ENCODE results near the gene UBE2C. TPM values are rescaled to one million over a fixed set of nuclear protein-coding genes. Genes with fewer than 3 reads are reported as not detected.
A peak's percentile ranks its signal among the peaks of the same experiment; 100 is the strongest.

The UBE2C gene
- total and polyA plus RNA-seq, 2 donors (not counting 1 experiment from before 2014, with no cell fraction given), result 12.9 to 23.7 TPM

GRCh38 chr20:45832619-45833018, 20.2 kb downstream of the UBE2C start:
- H3K36me3 ChIP-seq (ENCODE audit: control insufficient read depth, insufficient read depth, low read length), result no peaks in the 10 kb centered on the region
- peak overlapping the region in 2 of 4 experiments; percentile 74 to 84 for H3K4me3 ChIP-seq (replicated peaks in 1 of 4; ENCODE audit: control extremely low read depth in 1 of 4, insufficient read depth in 1 of 4, low read depth in 3 of 4, low read length in 4 of 4)
- no peaks in the 10 kb centered on the region for H3K9me3 ChIP-seq (ENCODE audit: control insufficient read depth, insufficient read depth, low read depth, low read length)
- H2AFZ ChIP-seq (ENCODE audit: low read length), result no peak overlapping the region
- peak overlapping the region; percentile 95 for H3K4me2 ChIP-seq (ENCODE audit: extremely low read depth, insufficient read depth, low read length)
- no peaks in the 10 kb centered on the region for H3K27me3 ChIP-seq (ENCODE audit: control insufficient read depth, insufficient read depth, low read length)
- TF ChIP-seq, protein P1, sequence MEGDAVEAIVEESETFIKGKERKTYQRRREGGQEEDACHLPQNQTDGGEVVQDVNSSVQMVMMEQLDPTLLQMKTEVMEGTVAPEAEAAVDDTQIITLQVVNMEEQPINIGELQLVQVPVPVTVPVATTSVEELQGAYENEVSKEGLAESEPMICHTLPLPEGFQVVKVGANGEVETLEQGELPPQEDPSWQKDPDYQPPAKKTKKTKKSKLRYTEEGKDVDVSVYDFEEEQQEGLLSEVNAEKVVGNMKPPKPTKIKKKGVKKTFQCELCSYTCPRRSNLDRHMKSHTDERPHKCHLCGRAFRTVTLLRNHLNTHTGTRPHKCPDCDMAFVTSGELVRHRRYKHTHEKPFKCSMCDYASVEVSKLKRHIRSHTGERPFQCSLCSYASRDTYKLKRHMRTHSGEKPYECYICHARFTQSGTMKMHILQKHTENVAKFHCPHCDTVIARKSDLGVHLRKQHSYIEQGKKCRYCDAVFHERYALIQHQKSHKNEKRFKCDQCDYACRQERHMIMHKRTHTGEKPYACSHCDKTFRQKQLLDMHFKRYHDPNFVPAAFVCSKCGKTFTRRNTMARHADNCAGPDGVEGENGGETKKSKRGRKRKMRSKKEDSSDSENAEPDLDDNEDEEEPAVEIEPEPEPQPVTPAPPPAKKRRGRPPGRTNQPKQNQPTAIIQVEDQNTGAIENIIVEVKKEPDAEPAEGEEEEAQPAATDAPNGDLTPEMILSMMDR (conservative IDR thresholded peaks at IDR 0.05 in 1 of 2, IDR thresholded peaks at IDR 0.05 in 1 of 2; ENCODE audit: low read depth in 1 of 2, low read length in 2 of 2), result no peak
- no peak for TF ChIP-seq EZH2 (IDR thresholded peaks at IDR 0.05; ENCODE audit: low read length, missing control alignments)
- peaks cover 17% of the 10 kb centered on the region for H3K79me2 ChIP-seq (ENCODE audit: control insufficient read depth, insufficient read depth, low read length)
- H3K9ac ChIP-seq (ENCODE audit: insufficient read depth, low read length), result no peak overlapping the region
- H4K20me1 ChIP-seq (ENCODE audit: control insufficient read depth, extremely low read depth, insufficient read depth, low read length), result no peaks in the 10 kb centered on the region
- H3K27ac ChIP-seq (ENCODE audit: insufficient read depth, low read length), result peak overlapping the region; percentile 90
- H3K4me1 ChIP-seq (ENCODE audit: control insufficient read depth, extremely low read depth, insufficient read depth, low read length), result peaks cover 21% of the 10 kb centered on the region
- no peak for DNase-seq (ENCODE audit: low read depth in 2 of 2)

- Histone ChIP-seq H3K27ac (ENCODE audit: insufficient read depth, low read length) (peak within 1 kb of the TSS; percentile 90), H3K9me3 (ENCODE audit: control insufficient read depth, insufficient read depth, low read depth, low read length) (no peaks in the 10 kb centered on the region), H3K36me3 (ENCODE audit: control insufficient read depth, insufficient read depth, low read length) (no peaks in the 10 kb centered on the region), H3K9ac (ENCODE audit: insufficient read depth, low read length) (peak within 1 kb of the TSS; percentile 92), H3K27me3 (ENCODE audit: control insufficient read depth, insufficient read depth, low read length) (no peaks in the 10 kb centered on the region), H3K4me3 (replicated peaks in 1 of 4; ENCODE audit: control extremely low read depth in 1 of 4, insufficient read depth in 1 of 4, low read depth in 3 of 4, low read length in 4 of 4) (peak within 1 kb of the TSS; percentile 71 to 90 (median 79)), H3K79me2 (ENCODE audit: control insufficient read depth, insufficient read depth, low read length) (peaks cover 17% of the 10 kb centered on the region), H3K4me1 (ENCODE audit: control insufficient read depth, extremely low read depth, insufficient read depth, low read length) (peaks cover 21% of the 10 kb centered on the region), H3K4me2 (ENCODE audit: extremely low read depth, insufficient read depth, low read length) (peak within 1 kb of the TSS; percentile 95), H4K20me1 (ENCODE audit: control insufficient read depth, extremely low read depth, insufficient read depth, low read length) (no peaks in the 10 kb centered on the region), H2AFZ (ENCODE audit: low read length) (peak within 1 kb of the TSS; percentile 84)
- TF ChIP-seq, protein P1 (conservative IDR thresholded peaks at IDR 0.05 in 1 of 2, IDR thresholded peaks at IDR 0.05 in 1 of 2; ENCODE audit: low read depth in 1 of 2, low read length in 2 of 2), result no peak
- no peak for TF ChIP-seq EZH2 (IDR thresholded peaks at IDR 0.05; ENCODE audit: low read length, missing control alignments)
- DNase-seq (ENCODE audit: low read depth in 2 of 2), result peak; percentile 94 to 96
Observed at GRCh38 chr20:45833030-45833882, 20.8 kb downstream of the UBE2C start, which contains the start of gene SNX21. SNX21 (plus strand) TSS chr20:45833799; CDS start chr20:45833920, 121 bp downstream.

- H3K27ac ChIP-seq (ENCODE audit: insufficient read depth, low read length), result peak overlapping the region; percentile 90
- H3K4me3 ChIP-seq (replicated peaks in 1 of 4; ENCODE audit: control extremely low read depth in 1 of 4, insufficient read depth in 1 of 4, low read depth in 3 of 4, low read length in 4 of 4), result peak overlapping the region; percentile 71 to 90 (median 79)
- peak overlapping the region; percentile 52 for H2AFZ ChIP-seq (ENCODE audit: low read length)
- no peaks in the 10 kb centered on the region for H4K20me1 ChIP-seq (ENCODE audit: control insufficient read depth, extremely low read depth, insufficient read depth, low read length)
- H3K4me2 ChIP-seq (ENCODE audit: extremely low read depth, insufficient read depth, low read length), result peak overlapping the region; percentile 95
- no peaks in the 10 kb centered on the region for H3K9me3 ChIP-seq (ENCODE audit: control insufficient read depth, insufficient read depth, low read depth, low read length)
- TF ChIP-seq, protein P1 (conservative IDR thresholded peaks at IDR 0.05 in 1 of 2, IDR thresholded peaks at IDR 0.05 in 1 of 2; ENCODE audit: low read depth in 1 of 2, low read length in 2 of 2), result no peak
- TF ChIP-seq EZH2 (IDR thresholded peaks at IDR 0.05; ENCODE audit: low read length, missing control alignments), result no peak
- peak; percentile 67 to 73 for DNase-seq (ENCODE audit: low read depth in 2 of 2)
- H3K9ac ChIP-seq (ENCODE audit: insufficient read depth, low read length), result peak overlapping the region; percentile 92
- H3K79me2 ChIP-seq (ENCODE audit: control insufficient read depth, insufficient read depth, low read length), result peaks cover 17% of the 10 kb centered on the region
- H3K4me1 ChIP-seq (ENCODE audit: control insufficient read depth, extremely low read depth, insufficient read depth, low read length), result peaks cover 21% of the 10 kb centered on the region
- H3K36me3 ChIP-seq (ENCODE audit: control insufficient read depth, insufficient read depth, low read length), result no peaks in the 10 kb centered on the region
- H3K27me3 ChIP-seq (ENCODE audit: control insufficient read depth, insufficient read depth, low read length), result no peaks in the 10 kb centered on the region
Observed at GRCh38 chr20:45833883-45834796, 21.7 kb downstream of the UBE2C start.

All from fibroblast of lung (primary cell).